ENCODE measurements around the gene DAP.
"Not testable (repeated sequence)": the region's sequence is repeated elsewhere in the genome, so short reads cannot be mapped to it uniquely, and the experiment has no call there.

The DAP gene

GRCh38 chr5:10761185-10761932, at the start of gene DAP:
Gene DAP (minus strand): TSS chr5:10761234. CDS start chr5:10761068, 166 bp downstream.
- DNase-seq (ENCODE audit: low spot score) = peak; percentile 96

GRCh38 chr5:10808347-10809226, 47.6 kb upstream of the DAP start:
- no peak for DNase-seq (ENCODE audit: low spot score)

- no peak for DNase-seq (ENCODE audit: low spot score)
These were observed 41.1 kb upstream of the DAP start for GRCh38 chr5:10801931-10802666.

GRCh38 chr5:10800852-10801251, 39.8 kb upstream of the DAP start:
- DNase-seq (ENCODE audit: low spot score) = no peak

GRCh38 chr5:10797261-10797660, 36.2 kb upstream of the DAP start:
- no peak for DNase-seq (ENCODE audit: low spot score)

- no peak for DNase-seq (ENCODE audit: low spot score)
These were observed 32.8 kb upstream of the DAP start for GRCh38 chr5:10793785-10794184.

GRCh38 chr5:10792336-10792735, 31.3 kb upstream of the DAP start:
- DNase-seq (ENCODE audit: low spot score) = no peak

GRCh38 chr5:10789726-10790125, 28.7 kb upstream of the DAP start:
- DNase-seq (ENCODE audit: low spot score) = peak; percentile 18

GRCh38 chr5:10789021-10789420, 28.0 kb upstream of the DAP start:
- peak; percentile 69 for DNase-seq (ENCODE audit: low spot score)

- no peak for DNase-seq (ENCODE audit: low spot score)
These were observed 27.3 kb upstream of the DAP start for GRCh38 chr5:10788358-10788757.

GRCh38 chr5:10786835-10787234, 25.8 kb upstream of the DAP start:
- DNase-seq (ENCODE audit: low spot score) = no peak

GRCh38 chr5:10780208-10780607, 19.2 kb upstream of the DAP start:
- DNase-seq (ENCODE audit: low spot score) = not testable (repeated sequence)

GRCh38 chr5:10779592-10779991, 18.6 kb upstream of the DAP start:
- DNase-seq (ENCODE audit: low spot score) = no peak

GRCh38 chr5:10778179-10778910, 17.3 kb upstream of the DAP start:
- no peak for DNase-seq (ENCODE audit: low spot score)

- no peak for DNase-seq (ENCODE audit: low spot score)
These were observed 14.6 kb upstream of the DAP start for GRCh38 chr5:10775646-10776045.

- DNase-seq (ENCODE audit: low spot score) = no peak
These were observed 12.0 kb upstream of the DAP start for GRCh38 chr5:10772901-10773585.

- DNase-seq (ENCODE audit: low spot score) = no peak
These were observed 7.4 kb upstream of the DAP start for GRCh38 chr5:10768328-10768899.

GRCh38 chr5:10762776-10763500, 1.9 kb upstream of the DAP start:
- DNase-seq (ENCODE audit: low spot score) = peak; percentile 27

- DNase-seq (ENCODE audit: low spot score) = no peak
These were observed 1.1 kb upstream of the DAP start for GRCh38 chr5:10761933-10762775.

- DNase-seq (ENCODE audit: low spot score) = no peak
These were observed 181 bp downstream of the DAP start for GRCh38 chr5:10760921-10761184.

Data from AG08396 (cell line).